ENCODE results near the gene CXCL1.

- TF ChIP-seq CTCF (IDR thresholded peaks at IDR 0.05) = no peak
- TF ChIP-seq EP300 (IDR thresholded peaks at IDR 0.05) = no peak
- no peak for TF ChIP-seq POLR2AphosphoS5 (IDR thresholded peaks at IDR 0.05)
Observed at GRCh38 chr4:73869130-73870055, at the start of gene CXCL1.

Data from sigmoid colon (tissue), 4 donors.